HG03045 (cell line): ENCODE results near the gene WFDC12.
"Not testable (repeated sequence)": the region's sequence is repeated elsewhere in the genome, so short reads cannot be mapped to it uniquely, and the experiment has no call there.

Source experiments
- ATAC-seq: cut with Tn5 transposase; IDR thresholded peaks from one replicate; pipeline ENCODE4 v1.9.1; 2021; ENCODE audit warnings: mild to moderate bottlenecking, moderate library complexity; ENCODE audit not compliant: unreplicated experiment

Gene WFDC12, protein sequence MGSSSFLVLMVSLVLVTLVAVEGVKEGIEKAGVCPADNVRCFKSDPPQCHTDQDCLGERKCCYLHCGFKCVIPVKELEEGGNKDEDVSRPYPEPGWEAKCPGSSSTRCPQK

DNA sequence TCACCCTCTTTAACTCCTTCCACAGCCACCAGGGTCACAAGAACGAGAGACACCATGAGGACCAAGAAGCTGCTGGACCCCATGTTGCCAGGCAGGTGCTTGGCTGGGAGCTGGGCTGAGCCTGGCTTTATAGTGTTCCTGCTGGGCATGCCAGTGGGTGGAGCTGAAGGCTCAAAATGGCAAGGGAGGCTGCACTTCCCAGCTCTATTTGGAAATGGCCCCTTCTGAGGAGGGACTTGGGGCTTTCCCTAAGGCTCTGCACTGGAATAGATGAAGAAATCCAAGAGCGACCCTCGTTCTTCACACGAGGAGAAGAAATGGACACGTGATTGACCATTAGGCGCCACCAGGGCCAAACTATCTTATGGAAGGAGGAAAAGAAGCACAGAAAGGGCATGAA is at the start of gene WFDC12:
WFDC12 (minus strand) TSS at position 101 of the 400 bp plus-strand sequence; CDS start at position 83, 18 bp downstream.
- ATAC-seq: no peak

DNA sequence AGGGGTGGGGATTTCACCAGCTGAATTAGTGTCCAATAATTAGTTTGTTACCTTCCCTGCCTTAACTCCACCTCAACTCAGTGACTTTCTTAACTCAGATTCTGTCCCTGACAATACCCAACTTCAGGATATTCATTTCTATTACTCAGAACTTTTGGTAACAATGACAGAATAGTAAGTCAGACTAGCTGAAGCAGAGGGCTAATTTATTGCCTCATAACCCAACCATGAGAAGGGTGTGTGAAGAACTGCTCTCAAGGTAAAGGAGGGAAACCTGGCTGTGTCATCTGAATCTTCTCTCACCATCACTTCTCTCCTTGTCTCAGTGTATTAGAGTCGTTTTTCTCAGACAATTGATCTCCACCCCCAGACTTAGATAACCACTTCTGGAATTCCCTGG is 49.3 kb upstream of the WFDC12 start:
- ATAC-seq: no peak

DNA sequence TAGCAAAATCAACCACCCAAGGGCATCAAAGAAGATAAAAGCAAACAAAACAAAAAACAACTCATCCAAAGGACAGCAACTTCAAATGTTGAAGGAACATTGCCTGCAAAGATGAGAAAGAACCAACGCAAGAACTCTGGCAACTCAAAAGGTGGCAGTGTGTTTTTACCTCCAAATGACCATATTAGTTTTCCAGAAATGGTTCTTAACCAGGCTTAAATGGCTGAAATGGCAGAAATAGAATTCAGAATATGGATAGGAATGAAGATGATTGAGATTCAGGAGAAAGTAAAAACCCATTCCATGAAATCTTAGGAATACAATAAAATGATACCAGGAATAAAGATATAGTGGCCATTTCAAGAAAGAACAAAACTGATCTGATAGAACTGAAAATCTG is 40.6 kb upstream of the WFDC12 start:
- ATAC-seq: no peak

DNA sequence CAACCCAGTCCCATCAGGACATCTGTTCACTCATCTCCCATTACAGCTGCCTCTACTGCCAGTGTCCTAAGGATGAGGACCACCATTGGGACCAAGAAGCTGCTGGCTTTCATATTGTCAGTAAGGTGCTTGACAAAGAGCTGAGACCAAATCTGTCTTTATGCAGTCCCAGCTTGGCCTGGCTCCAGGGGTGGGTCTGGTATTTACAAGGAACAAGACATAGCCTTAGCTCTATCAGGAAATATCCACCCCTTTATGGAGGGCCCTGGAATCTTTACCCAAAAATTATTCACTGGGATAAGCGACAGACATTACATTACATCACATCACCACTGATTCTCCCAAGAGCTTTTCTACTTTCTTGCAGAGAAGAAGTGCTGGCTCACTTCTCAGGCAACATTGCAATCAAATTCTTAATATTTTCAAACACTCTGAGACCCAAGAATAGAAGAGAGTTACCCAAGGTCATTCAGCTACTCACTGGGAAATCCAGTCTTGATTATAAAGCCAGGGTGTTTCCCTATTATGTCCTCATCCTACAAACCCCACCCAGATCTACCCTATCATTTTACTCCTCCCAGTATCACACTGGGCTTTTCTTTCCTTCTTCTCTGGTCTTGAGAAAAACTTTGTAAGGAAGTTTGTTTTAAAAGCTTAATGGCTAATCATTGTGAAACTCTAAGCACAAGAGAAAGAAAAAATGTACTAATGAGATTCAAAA is 39.0 kb upstream of the WFDC12 start:
- no peak for ATAC-seq

DNA sequence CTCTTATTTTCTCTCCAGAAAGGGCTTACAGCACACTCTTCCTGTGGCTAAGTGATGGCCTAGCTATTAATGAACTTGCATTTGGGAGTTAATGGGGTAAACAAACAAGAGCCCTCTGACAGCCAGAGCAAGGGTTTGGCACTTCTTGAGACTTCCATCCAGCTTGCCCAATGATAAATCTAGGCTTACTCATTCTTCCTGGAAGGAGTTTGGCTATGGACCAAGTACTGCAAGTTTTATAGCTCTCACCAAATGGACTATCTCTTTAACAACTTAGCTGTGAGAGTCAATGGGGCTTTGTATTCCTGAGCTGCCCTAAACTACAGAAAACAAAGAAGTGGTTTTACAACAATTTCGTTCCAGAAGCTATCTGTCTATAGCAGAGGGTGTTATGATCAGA is 33.7 kb upstream of the WFDC12 start:
- ATAC-seq: no peak

DNA sequence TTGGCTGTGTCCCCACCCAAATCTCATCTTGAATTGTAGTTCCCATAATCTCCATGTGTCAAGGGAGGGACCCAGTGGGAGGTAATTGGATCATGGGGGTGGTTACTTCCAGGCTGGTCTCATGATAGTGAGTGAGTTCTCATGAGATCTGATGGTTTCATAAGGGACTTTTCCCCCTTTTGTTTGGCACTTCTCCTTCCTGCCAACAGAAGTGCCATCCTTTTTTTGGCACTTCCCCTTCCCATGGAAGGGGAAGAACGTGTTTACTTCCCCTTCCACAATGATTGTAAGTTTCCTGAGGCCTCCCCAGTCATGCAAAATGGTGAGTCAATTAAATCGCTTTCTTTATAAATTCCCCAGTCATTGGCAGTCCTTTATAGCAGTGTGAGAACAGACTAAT is 32.4 kb upstream of the WFDC12 start:
- ATAC-seq: no peak

DNA sequence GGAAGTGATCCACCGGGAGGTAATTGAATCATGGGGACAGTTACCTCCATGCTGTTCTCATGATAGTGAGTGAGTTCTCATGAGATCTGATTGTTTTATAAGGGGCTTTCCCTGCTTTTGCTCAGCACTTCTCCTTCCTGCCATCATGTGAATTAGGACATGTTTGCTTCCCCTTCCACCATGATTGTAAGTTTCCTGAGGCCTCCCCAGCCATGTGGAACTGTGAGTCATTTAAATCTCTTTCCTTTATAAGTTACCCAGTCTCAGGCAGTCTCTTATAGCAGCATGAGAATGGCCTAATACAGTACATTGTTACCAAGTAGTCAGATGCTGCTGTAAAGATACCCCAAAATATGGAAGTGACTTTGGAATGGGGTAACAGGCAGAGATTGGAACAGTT is 30.5 kb upstream of the WFDC12 start:
- not testable (repeated sequence) for ATAC-seq

DNA sequence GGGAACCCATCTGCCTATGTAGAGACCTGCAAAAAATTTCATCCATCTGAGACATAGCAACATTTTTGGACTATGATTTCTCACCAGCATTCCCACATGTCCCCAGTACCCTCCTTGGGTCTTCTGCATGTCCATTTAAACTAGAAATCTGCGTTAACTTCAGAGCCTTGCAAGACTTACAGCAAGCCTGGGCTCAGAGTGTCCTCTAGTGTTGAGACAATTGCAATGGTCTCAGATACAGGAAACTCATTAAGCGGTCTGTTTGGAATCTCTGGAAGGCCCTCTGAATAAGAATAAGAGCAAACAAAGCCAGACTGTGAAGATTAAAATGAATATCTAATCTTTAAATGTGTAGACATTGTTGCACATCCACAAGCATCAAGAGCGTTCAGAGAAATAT is 29.9 kb upstream of the WFDC12 start:
- ATAC-seq: no peak

DNA sequence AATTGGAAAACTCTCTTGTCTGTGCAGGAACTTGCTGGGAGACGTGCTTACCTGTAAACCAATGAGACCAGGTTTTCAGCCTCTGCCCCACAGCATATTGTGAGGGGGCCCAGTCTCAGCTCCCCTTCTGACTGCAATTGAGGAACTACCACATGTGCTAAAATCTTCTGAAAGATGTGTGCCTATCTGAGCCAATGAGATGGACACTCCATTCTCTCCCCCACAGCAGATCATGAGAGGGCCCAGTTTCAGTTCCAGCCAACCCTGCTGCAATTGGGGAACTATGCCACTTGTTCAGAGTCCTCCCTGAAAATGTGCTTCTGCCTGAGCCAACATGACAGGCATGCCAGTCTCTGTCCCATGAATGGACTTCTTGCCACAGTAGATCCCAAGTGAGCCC is 29.5 kb upstream of the WFDC12 start:
- ATAC-seq: no peak

DNA sequence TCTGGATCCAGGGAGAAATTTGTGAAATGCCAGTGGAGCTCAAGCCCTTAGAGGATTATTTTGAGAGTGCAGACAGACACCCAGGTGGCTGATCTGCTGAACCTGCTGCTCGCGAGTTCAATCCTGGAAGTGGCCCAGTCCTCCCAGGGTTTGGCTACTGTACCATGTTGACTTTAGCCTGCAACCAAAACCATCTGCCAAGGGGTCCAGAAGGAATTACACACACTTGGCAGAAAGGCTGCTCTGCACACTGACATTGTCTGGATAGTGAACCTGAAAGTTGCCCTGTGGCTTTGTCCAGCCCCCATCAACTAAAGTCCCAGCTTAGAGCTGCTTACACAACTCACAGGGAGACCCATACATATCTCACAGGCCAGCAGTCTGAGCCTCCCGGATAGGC is 28.9 kb upstream of the WFDC12 start:
- ATAC-seq: no peak

DNA sequence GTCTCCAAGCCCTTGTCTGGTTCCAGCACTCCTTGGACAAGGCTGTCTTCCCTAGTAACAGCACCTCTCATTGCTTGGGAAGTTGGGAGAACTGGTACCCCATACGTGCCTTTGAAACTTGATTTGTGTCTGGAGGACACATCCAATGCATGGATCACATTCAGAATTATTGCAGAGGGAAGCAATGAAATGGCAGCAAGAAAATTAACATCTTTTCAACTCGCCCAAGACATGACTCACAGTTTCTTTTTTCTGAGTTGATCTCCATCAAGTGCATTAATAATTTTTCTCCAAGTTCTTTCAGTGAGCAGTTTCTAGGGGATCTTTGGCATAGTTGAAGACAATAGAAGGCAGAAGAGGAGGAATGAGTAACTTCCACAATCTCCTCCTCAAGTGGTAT is 28.1 kb upstream of the WFDC12 start:
- ATAC-seq: no peak

DNA sequence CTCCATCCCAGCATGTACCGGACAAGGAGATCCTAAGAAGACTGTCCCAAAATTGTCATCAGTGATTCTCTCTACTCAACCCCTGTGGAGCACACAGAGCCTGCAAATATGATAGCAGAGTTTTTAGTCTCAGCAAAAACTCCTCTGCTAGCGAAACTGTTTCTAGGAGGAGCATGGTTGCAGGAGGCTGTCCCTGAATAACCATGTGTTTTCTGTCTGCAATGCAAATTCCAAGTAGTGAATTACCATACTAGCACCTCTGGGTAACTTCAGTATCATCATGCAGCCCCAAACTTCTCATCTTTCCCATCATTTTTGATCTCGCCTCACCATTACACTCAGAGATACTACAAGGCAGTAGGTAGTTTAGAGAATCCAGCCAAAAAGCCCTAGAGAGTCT is 24.8 kb upstream of the WFDC12 start:
- no peak for ATAC-seq

DNA sequence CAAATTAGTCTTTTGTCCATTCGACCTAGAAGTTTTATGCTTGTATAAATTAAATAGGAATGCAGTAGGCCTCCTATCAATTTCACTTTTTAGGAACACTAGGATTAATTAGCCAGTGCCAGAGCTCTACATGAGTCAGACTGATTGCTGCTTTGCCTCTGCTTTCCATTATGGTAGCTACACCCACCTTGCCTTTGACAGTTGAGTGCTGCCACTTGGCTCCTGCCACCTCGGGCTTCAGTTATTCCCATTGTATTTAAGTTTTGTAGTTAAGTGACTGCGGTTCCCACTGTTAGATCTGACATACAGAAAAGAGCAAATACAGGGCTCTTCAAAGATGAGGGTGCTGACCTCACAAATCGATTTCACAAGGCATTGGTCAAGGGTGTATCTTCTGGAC is 16.6 kb upstream of the WFDC12 start:
- ATAC-seq: no peak

DNA sequence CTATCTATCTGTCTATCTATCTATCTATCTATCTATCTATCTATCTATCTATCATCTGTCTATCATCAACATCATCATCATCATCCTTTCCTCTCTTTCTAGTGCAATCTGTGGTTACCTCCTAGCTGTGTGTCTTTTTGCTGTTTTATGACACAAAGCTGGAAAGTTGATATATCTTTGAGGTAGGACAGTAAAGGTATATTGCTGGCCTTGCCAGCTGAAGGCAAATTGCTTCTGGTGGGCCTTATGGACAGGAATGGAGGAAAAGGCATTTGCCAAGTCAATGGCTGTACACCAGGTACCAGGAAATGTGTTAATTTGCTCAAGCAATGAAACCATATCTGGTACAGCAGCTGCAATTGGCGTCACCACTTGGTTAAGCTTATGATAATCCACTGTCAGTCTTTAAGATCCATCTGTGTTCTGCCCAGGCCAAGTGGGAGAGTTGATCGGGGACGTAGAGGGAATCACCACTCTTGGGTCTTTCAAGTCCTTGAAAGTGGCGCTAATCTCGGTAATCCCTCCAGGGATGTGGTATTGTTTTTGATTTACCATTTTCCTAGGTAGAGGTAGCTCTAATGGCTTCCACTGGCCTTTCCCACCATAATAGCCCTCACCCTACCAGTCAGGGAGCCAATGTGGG is 15.6 kb upstream of the WFDC12 start:
- ATAC-seq: not testable (repeated sequence)

DNA sequence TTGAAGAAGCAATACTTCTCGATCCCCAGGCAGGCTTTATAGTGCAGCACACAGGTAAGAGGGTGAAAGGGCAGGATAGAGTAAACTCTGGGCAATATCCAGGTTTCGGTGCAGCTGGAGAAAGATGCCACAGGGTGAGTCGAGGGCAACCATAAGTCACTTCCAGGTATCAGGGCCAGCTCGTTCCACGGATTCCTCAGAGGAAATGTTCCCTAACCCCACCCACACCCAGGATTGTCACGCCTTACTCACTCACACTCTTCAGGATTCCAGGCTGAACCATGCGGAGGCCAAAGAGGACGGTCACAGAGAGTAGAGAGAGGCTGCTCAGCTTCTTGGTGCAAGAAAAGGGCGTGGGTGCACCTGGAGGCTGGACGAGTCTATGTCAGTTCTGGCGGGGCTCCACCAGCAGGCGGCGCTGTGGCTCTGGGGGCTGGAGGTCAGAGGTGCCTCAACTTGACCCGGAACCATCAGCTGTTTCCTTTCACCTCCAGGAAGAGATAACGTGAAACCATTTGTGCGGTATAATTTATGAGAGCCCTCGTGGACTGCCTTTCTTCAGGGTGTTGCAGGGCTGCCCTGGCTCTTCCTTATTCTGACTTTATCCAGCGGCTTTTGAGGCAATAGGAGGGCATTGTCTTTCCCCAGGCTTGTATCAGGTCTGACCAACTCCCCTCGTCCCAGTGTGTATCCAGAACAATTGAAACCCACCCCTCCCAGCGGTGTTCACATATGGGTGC is 14.5 kb upstream of the WFDC12 start:
- ATAC-seq: no peak

DNA sequence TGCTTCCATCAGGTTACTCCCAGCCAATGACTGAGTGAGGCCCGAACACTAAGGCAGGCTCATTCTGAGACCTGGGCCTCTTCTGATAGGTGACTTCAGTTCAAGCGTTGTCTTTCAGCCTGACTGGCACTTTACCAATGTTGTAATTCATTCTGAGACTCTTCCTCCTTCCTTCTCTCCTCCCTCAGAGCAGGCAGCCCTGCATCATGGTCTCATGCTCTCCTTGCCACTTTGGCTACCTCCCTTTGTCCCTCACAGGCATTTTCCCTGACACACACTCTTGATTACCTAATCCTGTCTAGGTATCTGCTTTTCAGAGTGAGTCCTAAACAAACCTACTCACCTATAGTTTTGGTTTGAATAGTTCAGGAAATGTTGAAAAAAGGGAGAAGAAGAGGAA is 12.6 kb upstream of the WFDC12 start:
- no peak for ATAC-seq

DNA sequence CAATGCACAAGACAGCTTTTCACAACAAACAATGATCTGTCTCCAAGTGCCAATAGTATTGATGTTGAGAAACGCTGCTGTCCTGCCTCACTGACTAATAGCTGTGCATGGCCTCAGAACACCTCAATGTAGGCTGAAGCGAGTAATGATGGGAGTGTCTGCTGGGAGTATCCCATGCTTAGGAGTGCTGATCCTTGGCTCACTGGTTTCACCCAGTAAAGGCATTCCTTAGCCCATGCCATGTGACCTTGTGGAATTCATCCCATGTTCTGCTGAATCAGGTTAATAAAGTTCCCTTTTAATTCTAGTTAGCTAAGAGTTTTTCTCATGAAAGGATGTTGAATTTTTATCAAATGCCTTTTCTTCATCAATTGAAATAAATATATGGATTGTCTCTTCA is 3.8 kb upstream of the WFDC12 start:
- ATAC-seq: no peak

DNA sequence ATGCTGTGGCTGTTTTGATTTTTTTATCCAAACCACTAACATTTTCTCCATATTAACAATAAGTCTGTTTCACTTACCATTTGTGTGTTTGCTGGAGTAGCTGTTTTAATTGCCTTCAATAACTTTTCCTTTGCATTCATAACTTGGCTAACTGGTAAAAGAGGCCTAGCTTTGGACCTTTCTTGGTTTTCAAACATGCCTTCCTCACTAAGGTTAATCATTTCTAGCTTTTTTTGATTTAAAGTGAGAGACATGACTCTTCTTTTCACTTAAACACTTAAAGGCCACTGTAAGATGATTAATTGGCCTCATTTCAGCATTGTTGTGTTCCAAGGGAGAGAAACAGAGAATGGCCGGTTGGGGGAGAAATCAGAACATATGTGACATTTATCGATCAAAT is 2.9 kb downstream of the WFDC12 start:
- no peak for ATAC-seq

DNA sequence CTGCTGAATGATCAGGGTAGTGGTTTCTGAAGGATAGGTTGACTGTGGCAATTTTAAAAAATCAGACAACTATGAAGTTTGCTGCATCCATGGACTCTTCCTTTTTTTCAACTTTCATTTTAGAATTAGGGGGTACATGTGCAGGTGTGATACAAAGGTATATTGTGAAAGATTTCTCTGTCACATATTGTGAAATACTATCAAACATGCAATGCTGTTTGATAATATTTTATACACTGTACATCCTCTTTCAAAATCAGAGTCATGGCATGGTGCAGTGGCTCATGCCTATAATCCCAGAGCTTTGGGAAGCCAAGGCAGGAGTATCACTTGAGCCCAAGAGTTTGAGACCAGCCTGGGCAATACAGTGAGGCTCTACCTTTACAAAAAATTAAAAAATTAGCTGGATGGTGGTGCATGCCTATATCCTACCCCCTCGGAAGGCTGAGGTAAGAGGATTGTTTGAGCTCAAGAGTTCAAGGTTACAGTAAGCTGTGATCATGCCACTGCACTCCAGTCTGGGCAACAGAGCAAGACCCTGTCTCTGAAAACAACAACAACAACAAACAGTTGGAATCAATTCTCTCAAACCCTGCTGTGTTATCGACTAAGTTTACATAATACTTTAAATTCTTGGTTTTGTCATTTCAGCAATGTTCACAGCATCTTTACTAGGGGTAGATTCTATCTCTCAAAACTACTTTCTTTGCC is 4.6 kb downstream of the WFDC12 start:
- no peak for ATAC-seq

DNA sequence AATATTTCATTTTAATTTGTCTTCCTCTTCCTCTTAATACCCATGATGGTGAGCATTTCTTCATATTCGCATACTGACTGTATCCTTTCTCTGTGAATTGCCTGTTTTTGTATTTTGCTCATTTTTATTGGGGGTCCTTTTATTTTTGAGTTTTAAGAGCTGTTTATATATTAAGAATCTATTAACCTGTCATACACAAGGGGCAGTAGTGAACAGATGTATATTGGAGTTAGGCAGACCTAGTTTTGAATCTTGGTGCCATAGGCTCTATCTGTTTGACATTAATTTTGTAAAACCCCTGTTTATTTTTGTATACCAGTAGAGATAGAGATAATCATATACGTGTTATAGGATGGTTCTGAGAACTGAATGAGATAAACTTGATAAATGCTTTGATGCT is 6.2 kb downstream of the WFDC12 start:
- no peak for ATAC-seq

DNA sequence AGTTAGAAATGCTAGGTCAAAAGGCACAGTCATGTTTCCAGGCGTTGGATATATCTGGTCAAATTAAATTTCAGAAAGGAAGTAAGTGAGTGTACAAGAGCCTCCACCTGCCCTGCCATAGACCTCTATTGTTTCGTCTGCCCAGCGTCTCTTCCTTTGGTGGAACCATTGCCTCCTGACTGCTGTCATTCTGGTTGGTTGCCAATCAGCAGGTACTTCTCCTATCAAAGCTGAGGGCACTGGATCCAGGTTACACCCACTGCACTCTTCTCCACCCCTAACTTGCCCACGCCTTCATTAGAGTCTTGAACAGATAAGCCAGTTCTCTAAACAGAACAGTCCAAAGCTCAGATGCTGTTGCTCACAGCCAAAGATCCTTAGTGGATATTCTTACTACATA is 6.7 kb downstream of the WFDC12 start:
- ATAC-seq: no peak
